SK-N-SH treated with all-trans-retinoic acid at 6 μM for 48 hours (cell line): ENCODE measurements around the gene FAM241B.
A peak's percentile ranks its signal among the peaks of the same experiment; 100 is the strongest.

Source experiments
- ATAC-seq: fragments of 200-7000 bp; cut with Tn5 transposase; 3 replicates; pipeline ENCODE4 v1.9.1; 2020; ENCODE audit warnings: mild to moderate bottlenecking, moderate library complexity
- ARNTL ChIP-seq: fragments of 450-650 bp; formaldehyde crosslinking; IDR thresholded peaks from 2 replicates; pipeline ENCODE4 v1.5.0; 2020; ENCODE audit warnings: low read depth, mild to moderate bottlenecking, moderate library complexity, borderline replicate concordance
- BACH2 ChIP-seq: fragments of 250-450 bp; sonication (Bioruptor Pico); IDR thresholded peaks from 2 replicates; pipeline ENCODE4 v1.9.0; 2021; ENCODE audit warnings: mild to moderate bottlenecking, borderline replicate concordance
- CREB5 ChIP-seq: fragments of 250-450 bp; sonication (Bioruptor Pico); IDR thresholded peaks from 2 replicates; pipeline ENCODE4 v1.5.1; 2020; ENCODE audit warnings: low read depth, mild to moderate bottlenecking, moderate library complexity
- CSDC2 ChIP-seq: fragments of 250-450 bp; sonication (Bioruptor Pico); IDR thresholded peaks from 2 replicates; pipeline ENCODE4 v1.5.0; 2020; ENCODE audit warnings: mild to moderate bottlenecking, moderate library complexity
- ESRRG ChIP-seq: fragments of 250-450 bp; sonication (Bioruptor Pico); IDR thresholded peaks from 2 replicates; pipeline ENCODE4 v1.6.1; 2021; ENCODE audit warnings: mild to moderate bottlenecking
- GLIS3 ChIP-seq: fragments of 250-450 bp; sonication (Bioruptor Pico); IDR thresholded peaks from 2 replicates; pipeline ENCODE4 v1.5.0; 2020; ENCODE audit warnings: mild to moderate bottlenecking, moderate library complexity
- ISL1 ChIP-seq: fragments of 250-450 bp; sonication (Bioruptor Pico); IDR thresholded peaks from 2 replicates; pipeline ENCODE4 v2.1.2; 2022; ENCODE audit warnings: mild to moderate bottlenecking, moderate library complexity
- OSR1 ChIP-seq: fragments of 250-450 bp; sonication (Bioruptor Pico); IDR thresholded peaks from 2 replicates; pipeline ENCODE4 v1.8.0; 2022; ENCODE audit warnings: moderate library complexity, mild to moderate bottlenecking, inconsistent platforms
- POU6F1 ChIP-seq: fragments of 250-450 bp; sonication (Bioruptor Pico); IDR thresholded peaks from 2 replicates; pipeline ENCODE4 v1.8.0; 2021; ENCODE audit warnings: low read depth, mild to moderate bottlenecking, moderate library complexity, borderline replicate concordance
- PPARA ChIP-seq: fragments of 250-450 bp; sonication (Bioruptor Pico); IDR thresholded peaks from 2 replicates; pipeline ENCODE4 v1.5.0; 2020; ENCODE audit warnings: mild to moderate bottlenecking, borderline replicate concordance
- RARB ChIP-seq: fragments of 250-450 bp; sonication (Bioruptor Pico); IDR thresholded peaks from 2 replicates; pipeline ENCODE4 v1.8.0; 2021; ENCODE audit warnings: mild to moderate bottlenecking, moderate library complexity
- SNAI2 ChIP-seq: fragments of 250-450 bp; sonication (Bioruptor Pico); IDR thresholded peaks from 2 replicates; pipeline ENCODE4 v1.5.0; 2020; ENCODE audit warnings: mild to moderate bottlenecking, moderate library complexity
- TCF4 ChIP-seq: fragments of 250-450 bp; sonication (Bioruptor Pico); IDR thresholded peaks from 2 replicates; pipeline ENCODE4 v1.8.0; 2021; ENCODE audit warnings: mild to moderate bottlenecking, moderate library complexity, borderline replicate concordance
- TOX ChIP-seq: fragments of 250-450 bp; sonication (Bioruptor Pico); IDR thresholded peaks from 2 replicates; pipeline ENCODE4 v1.8.0; 2021; ENCODE audit warnings: mild to moderate bottlenecking, moderate library complexity, borderline replicate concordance
- ZC3H10 ChIP-seq: fragments of 250-450 bp; sonication (Bioruptor Pico); IDR thresholded peaks from 2 replicates; pipeline ENCODE4 v1.5.1; 2021; ENCODE audit warnings: mild to moderate bottlenecking, moderate library complexity
- ZFP3 ChIP-seq: fragments of 250-450 bp; sonication (Bioruptor Pico); IDR thresholded peaks from 2 replicates; pipeline ENCODE4 v1.5.0; 2020; ENCODE audit warnings: mild to moderate bottlenecking, moderate library complexity
- ZNF565 ChIP-seq: fragments of 450-650 bp; formaldehyde crosslinking; conservative IDR thresholded peaks from 2 replicates; pipeline ENCODE4 v1.5.0; 2020; ENCODE audit warnings: low read depth, mild to moderate bottlenecking, moderate library complexity
- ZNF70 ChIP-seq: fragments of 450-650 bp; formaldehyde crosslinking; IDR thresholded peaks from 2 replicates; pipeline ENCODE4 v1.5.0; 2020; ENCODE audit warnings: mild to moderate bottlenecking, moderate library complexity
- ZNF8 ChIP-seq: fragments of 450-650 bp; formaldehyde crosslinking; IDR thresholded peaks from 2 replicates; pipeline ENCODE4 v1.5.0; 2020; ENCODE audit warnings: mild to moderate bottlenecking, moderate library complexity

FAM241B gene

GRCh38 chr10:69636626-69637605 lies 6.9 kb downstream of the FAM241B start:
- TF ChIP-seq PPARA (CRISPR knock-in tag) (no peak), ZFP3 (no peak), BACH2 (CRISPR knock-in tag) (no peak), RARB (CRISPR knock-in tag) (no peak), ZNF565 (CRISPR knock-in tag) (no peak), GLIS3 (no peak), CREB5 (CRISPR knock-in tag) (no peak), ZNF8 (CRISPR knock-in tag) (no peak), ARNTL (CRISPR knock-in tag) (no peak), ZNF70 (CRISPR knock-in tag) (no peak), ZC3H10 (CRISPR knock-in tag) (no peak)
- ATAC-seq: peak; percentile 53

GRCh38 chr10:69638642-69639041 lies 8.6 kb downstream of the FAM241B start:
- TF ChIP-seq CREB5 (CRISPR knock-in tag) (no peak), ZC3H10 (CRISPR knock-in tag) (no peak), PPARA (CRISPR knock-in tag) (no peak)
- ATAC-seq: no peak

- no peak for TF ChIP-seq BACH2 (CRISPR knock-in tag)
- no peak for TF ChIP-seq ZNF70 (CRISPR knock-in tag)
- no peak for TF ChIP-seq CREB5 (CRISPR knock-in tag)
- TF ChIP-seq SNAI2 (CRISPR knock-in tag): no peak
- TF ChIP-seq POU6F1 (CRISPR knock-in tag): no peak
- TF ChIP-seq OSR1: no peak
- TF ChIP-seq ARNTL (CRISPR knock-in tag): no peak
- no peak for TF ChIP-seq ZNF8 (CRISPR knock-in tag)
- no peak for TF ChIP-seq RARB (CRISPR knock-in tag)
- TF ChIP-seq ZC3H10 (CRISPR knock-in tag): no peak
- TF ChIP-seq ZFP3: no peak
- no peak for TF ChIP-seq TOX (CRISPR knock-in tag)
- ATAC-seq: peak; percentile 85
These were observed 9.5 kb downstream of the FAM241B start for GRCh38 chr10:69639291-69640195.

- TF ChIP-seq ARNTL (CRISPR knock-in tag) (no peak), ISL1 (CRISPR knock-in tag) (no peak), ESRRG (CRISPR knock-in tag) (no peak), ZC3H10 (CRISPR knock-in tag) (no peak), PPARA (CRISPR knock-in tag) (no peak), ZNF8 (CRISPR knock-in tag) (no peak), RARB (CRISPR knock-in tag) (no peak), GLIS3 (no peak), CSDC2 (CRISPR knock-in tag) (no peak), ZFP3 (no peak), TCF4 (CRISPR knock-in tag) (no peak)
- ATAC-seq: no peak
These were observed 10.3 kb downstream of the FAM241B start for GRCh38 chr10:69640196-69640980.
